T-helper 17 cell (primary cell): ENCODE results near the gene LPGAT1. TPM values are rescaled to one million over a fixed set of nuclear protein-coding genes. Genes with fewer than 3 reads are reported as not detected.

ENCODE experiments used
- ATAC-seq: fragments of 150-1000 bp; cut with Tn5 transposase; 2 replicates; pipeline ENCODE4 v1.10.0; 2021; ENCODE audit warnings: mild to moderate bottlenecking, moderate library complexity
- DNase-seq, 3 donors: peaks; one replicate each; pipeline versions ENCODE4 v3.0.0 to v3.0.0-alpha.2; 2020 to 2021
- H3K9me3 ChIP-seq: one replicate; pipeline ENCODE4 v1.7.0; 2013; ENCODE audit warnings: low read length, mild to moderate bottlenecking; ENCODE audit not compliant: control insufficient read depth, poor library complexity, severe bottlenecking
- H3K27ac Mint-ChIP-seq: one replicate; pipeline ENCODE4 v1.8.0; 2022; ENCODE audit warnings: mild to moderate bottlenecking, moderate library complexity, mixed read lengths
- H3K27me3 Mint-ChIP-seq: one replicate; pipeline ENCODE4 v1.8.0; 2022; ENCODE audit warnings: mixed read lengths
- H3K36me3 Mint-ChIP-seq: one replicate; pipeline ENCODE4 v1.8.0; 2022; ENCODE audit warnings: low read depth, mixed read lengths
- H3K4me1 Mint-ChIP-seq: one replicate; pipeline ENCODE4 v1.8.0; 2022; ENCODE audit warnings: mild to moderate bottlenecking, mixed read lengths
- H3K4me3 Mint-ChIP-seq: one replicate; pipeline ENCODE4 v1.8.0; 2022; ENCODE audit warnings: mild to moderate bottlenecking, moderate library complexity, mixed read lengths
- total RNA-seq, 4 donors: library from RNA in 2 of 4; stranded (reverse) in 2 of 4; gene quantifications; one replicate each; pipeline ENCODE4 v1.2.3 and lab custom pipeline; 2022 to 2026

LPGAT1 gene
- total RNA-seq, 2 donors from 2014 or later, result 35.0 to 42.9 TPM

DNA sequence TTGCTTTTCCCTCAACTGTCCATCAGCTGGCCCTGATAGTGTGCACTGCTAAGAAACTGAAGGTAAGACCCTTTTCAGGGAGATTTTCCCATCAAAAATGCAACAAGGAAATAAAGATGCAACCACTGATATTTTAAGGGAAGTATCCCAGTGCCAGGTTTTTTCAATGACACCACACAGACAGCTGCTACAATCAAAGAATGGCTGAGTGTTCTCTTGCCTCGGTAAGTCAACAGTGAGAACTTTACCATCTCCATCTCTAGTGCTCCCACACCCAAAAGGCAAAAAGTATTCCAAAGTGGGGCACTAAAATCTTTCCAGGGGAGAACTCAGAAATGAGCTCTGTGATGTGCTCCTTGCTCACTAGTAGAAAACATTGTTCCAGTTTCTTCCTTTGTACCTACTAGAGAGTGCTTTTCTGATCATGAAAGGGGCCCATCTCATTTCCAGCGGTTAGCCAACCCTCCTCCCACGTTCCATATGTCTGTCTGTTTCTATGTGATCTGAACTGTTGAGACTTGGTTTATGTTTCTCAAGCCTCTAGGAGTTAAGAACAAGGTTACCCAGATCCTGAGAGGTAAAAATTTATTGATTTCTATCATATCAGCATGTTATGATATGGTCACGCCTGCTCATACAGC lies 87.6 kb downstream of the LPGAT1 start:
- Mint-ChIP-seq H3K27me3 (no peaks in the 10 kb centered on the region), H3K4me1 (peaks cover 31% of the 10 kb centered on the region), H3K27ac (no peak overlapping the region), H3K36me3 (no peaks in the 10 kb centered on the region), H3K4me3 (no peak overlapping the region)
- ATAC-seq (no peak), DNase-seq (no peak)
- H3K9me3 ChIP-seq, result no peaks in the 10 kb centered on the region

DNA sequence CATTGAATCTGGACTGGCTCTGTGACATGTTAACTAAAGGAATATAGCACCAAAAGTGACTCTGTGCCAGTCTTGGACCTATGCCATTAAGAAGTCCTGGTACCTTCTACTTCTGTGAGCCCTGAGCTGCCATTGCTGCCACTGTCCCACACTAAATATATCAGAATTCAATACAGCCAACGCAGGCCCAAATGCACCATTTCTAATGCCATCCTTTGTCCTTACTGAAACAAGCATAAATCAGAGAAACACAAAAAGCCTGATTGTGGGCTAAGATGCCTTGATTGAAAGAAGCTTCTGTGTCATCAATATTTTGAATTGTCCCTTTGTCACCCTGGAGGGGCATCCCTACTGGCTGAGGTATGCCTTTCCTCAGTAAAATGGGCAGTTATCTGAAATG lies 88.3 kb downstream of the LPGAT1 start:
- DNase-seq (no peak), ATAC-seq (no peak)
- Mint-ChIP-seq H3K27me3 (no peaks in the 10 kb centered on the region), H3K4me3 (no peak overlapping the region), H3K36me3 (no peaks in the 10 kb centered on the region), H3K4me1 (peaks cover 33% of the 10 kb centered on the region), H3K27ac (no peak overlapping the region)
- no peaks in the 10 kb centered on the region for H3K9me3 ChIP-seq

DNA sequence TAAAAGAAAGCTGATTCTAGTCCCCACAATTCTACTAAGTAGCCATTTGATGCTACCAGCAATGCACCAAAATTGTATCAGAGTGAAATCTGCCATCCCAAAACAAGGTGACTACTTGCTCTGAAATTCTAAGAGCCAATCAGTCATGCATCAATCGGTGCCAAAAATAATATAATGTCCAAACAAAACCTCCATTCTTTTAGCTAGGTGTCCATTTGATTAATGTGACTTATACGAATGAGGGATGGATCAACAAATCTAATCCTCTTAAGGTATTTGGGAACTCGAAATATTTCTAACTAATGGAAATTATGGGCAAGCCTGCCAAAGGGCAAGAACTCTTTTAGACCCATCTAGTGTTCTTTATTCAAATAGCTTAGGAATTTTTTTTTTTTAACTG lies 88.8 kb downstream of the LPGAT1 start:
- Mint-ChIP-seq H3K27me3 (no peaks in the 10 kb centered on the region), H3K4me1 (peaks cover 31% of the 10 kb centered on the region), H3K36me3 (no peaks in the 10 kb centered on the region), H3K4me3 (no peak overlapping the region), H3K27ac (no peak overlapping the region)
- ATAC-seq (no peak), DNase-seq (no peak)
- H3K9me3 ChIP-seq, result no peaks in the 10 kb centered on the region

DNA sequence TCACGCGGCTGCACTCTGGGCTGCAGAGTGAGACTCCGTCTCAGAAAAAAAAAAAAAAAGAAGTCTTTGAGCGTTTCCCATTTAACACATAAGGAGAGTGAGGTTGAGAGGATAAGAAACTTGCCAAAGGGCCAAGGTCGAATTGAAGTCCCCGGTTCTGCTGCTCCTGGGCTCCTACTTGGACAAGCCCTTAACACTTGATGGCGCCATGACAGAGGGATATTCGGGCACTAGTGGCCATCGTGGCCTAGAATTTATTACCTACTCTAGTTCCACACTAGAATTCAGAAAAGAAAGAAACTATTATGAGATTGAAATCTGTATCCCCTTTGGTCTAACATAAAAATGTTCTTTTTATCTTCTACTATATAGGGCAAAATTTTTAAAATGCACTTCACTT lies 89.4 kb downstream of the LPGAT1 start:
- Mint-ChIP-seq H3K4me3 (no peak overlapping the region), H3K4me1 (peaks cover 31% of the 10 kb centered on the region), H3K27me3 (no peaks in the 10 kb centered on the region), H3K36me3 (no peaks in the 10 kb centered on the region), H3K27ac (no peak overlapping the region)
- DNase-seq (no peak), ATAC-seq (no peak)
- no peaks in the 10 kb centered on the region for H3K9me3 ChIP-seq

DNA sequence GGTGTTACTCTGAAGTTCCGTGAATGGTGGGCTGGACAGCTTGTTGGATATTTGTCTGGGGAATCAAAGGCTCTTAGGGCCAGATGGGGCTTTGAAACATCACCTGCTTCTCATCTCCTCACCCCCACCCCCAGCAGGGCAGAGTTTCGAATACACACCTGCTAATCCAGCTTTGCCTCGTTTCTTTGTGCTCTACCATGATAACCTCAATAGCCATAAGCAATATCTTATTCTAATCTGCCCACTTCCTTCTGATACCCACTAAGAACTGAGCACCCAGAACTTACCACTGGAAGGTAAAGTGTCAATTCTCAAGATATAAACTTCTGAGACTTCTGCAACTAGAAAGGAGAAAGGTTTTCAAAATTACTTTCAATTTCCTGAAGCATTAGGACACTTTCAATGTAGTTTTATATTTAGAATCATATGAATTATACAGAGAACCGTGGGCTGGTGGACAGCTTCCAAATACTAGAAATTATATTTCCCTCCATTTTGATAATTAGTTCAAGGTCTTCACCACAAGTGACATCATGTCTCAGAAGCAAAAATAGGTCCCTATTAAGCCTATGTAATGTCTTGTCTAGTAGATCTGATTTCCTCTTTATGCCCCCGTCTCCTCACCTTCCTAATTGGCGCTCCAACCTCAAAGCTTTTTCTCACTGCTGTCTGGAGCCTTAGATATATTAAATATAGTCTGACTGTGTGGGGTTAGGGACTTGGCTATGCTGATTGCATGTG lies 90.7 kb downstream of the LPGAT1 start:
- no peak for DNase-seq
- peak overlapping the region; percentile 88 for H3K27ac Mint-ChIP-seq
- no peaks in the 10 kb centered on the region for H3K36me3 Mint-ChIP-seq
- H3K4me1 Mint-ChIP-seq, result peaks cover 35% of the 10 kb centered on the region
- peak overlapping the region; percentile 64 for H3K4me3 Mint-ChIP-seq
- H3K27me3 Mint-ChIP-seq, result peaks cover 5% of the 10 kb centered on the region
- H3K9me3 ChIP-seq, result no peaks in the 10 kb centered on the region
- peak; percentile 76 for ATAC-seq

DNA sequence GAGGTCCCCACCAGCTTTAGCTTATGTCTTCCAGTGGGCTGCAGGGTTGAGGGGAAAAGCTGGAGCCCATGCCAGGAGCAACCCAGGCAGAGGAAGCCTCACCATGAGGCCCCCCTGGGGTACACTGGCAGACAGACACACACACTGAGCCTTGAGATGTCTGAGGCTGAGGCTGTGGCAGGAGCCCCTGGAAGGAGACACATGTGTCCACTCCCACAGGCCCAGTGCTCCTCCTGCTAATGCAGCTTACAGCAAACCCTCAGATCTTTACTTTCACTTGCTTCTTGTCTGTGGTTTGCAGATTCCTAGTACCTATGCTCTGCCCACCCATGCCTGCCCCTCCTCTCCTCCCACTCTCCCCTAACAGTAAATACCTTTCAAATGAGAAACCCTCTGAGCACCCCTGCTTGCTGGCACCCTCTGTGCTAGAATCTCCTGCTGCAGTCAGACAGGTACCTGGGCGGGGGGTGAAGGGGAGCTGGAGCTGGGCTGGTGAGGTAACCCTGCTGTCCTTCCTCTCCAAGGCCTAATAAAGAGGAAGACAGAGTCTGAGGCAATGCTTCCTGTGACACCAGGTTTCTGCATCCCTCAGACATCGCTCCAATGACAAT lies 91.8 kb downstream of the LPGAT1 start:
- Mint-ChIP-seq H3K27ac (peak overlapping the region; percentile 88), H3K36me3 (no peaks in the 10 kb centered on the region), H3K27me3 (peaks cover 5% of the 10 kb centered on the region), H3K4me1 (peaks cover 35% of the 10 kb centered on the region), H3K4me3 (peak overlapping the region; percentile 64)
- ATAC-seq, result peak; percentile 39
- no peaks in the 10 kb centered on the region for H3K9me3 ChIP-seq
- no peak for DNase-seq

DNA sequence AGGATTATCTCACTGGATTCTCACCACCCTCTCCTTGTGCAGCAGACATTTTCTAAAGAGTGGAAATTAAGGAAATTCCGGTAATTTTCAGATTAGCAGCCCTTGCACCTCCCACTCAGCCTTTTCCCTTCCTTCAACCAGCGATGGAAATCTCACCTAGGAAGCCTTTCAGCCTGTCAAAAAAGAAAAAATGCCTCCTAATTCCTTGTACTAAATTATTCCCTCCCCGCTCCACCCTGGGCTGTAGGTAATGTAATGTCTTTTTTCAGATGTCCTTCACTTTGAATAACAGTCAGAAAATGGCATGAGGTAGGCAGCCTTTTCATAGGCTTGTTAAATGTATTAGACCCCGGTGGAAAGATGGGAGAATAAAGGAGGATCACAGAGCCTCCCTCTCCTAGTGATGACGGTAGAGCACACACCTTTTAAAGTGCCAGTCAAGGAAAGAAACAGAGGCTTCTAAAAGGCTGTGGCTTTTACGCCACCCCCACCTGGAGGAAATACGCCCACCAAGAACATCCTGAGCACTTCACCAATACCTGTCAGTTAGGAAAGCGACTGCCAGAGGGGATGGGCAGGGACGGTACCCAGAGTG lies 92.4 kb downstream of the LPGAT1 start:
- H3K36me3 Mint-ChIP-seq, result no peaks in the 10 kb centered on the region
- ATAC-seq (no peak), DNase-seq (no peak)
- H3K27ac Mint-ChIP-seq, result peak overlapping the region; percentile 88
- H3K4me3 Mint-ChIP-seq, result peak overlapping the region; percentile 64
- no peaks in the 10 kb centered on the region for H3K9me3 ChIP-seq
- peaks cover 34% of the 10 kb centered on the region for H3K4me1 Mint-ChIP-seq
- peaks cover 5% of the 10 kb centered on the region for H3K27me3 Mint-ChIP-seq

DNA sequence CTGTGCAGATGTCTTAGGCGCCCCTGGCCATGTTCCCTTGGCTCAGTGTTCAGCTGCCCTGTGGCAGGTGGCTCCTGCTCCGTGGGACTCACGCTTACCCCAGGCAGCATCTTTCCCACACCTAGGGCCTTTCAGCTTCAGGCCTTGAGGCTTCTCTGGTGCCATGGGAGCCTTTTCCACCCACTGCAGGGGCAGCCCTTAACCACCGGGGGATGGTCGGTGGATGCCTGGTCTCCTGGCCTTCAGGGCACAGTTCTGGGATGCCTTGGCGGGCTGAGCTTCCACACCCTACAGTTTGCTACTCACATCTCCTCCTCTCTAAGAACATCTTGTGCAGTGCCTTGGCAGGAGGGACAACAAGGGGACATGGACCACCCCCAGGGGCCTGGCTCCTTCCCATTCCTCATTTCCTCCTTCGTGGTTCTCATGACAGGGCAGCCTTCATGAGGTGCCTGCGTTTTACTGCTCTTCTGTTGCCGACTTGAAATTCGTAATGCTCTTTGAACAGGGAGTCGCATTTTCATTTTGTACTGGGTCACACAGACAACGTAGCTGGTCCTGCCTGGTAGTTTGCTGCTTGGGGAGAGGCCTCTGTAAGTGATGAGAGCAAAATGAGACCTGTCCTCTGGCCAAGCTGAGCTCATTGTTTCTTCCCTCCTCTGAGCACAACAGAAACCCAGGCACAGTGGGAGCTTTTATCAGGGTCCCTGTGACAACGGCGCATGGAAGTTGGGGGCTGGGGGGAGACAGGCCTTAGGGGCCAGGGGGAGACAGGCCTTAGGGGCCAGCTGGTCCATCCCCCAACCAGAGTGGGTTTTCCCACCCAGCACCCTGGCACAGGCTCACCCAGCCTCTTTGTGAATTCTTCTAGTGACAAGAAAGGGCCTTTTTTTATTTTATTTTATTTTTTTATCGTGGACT lies 93.2 kb downstream of the LPGAT1 start:
- Mint-ChIP-seq H3K4me1 (peaks cover 37% of the 10 kb centered on the region), H3K27ac (no peak overlapping the region), H3K27me3 (peaks cover 10% of the 10 kb centered on the region), H3K4me3 (no peak overlapping the region), H3K36me3 (no peaks in the 10 kb centered on the region)
- no peaks in the 10 kb centered on the region for H3K9me3 ChIP-seq
- DNase-seq (no peak), ATAC-seq (no peak)

DNA sequence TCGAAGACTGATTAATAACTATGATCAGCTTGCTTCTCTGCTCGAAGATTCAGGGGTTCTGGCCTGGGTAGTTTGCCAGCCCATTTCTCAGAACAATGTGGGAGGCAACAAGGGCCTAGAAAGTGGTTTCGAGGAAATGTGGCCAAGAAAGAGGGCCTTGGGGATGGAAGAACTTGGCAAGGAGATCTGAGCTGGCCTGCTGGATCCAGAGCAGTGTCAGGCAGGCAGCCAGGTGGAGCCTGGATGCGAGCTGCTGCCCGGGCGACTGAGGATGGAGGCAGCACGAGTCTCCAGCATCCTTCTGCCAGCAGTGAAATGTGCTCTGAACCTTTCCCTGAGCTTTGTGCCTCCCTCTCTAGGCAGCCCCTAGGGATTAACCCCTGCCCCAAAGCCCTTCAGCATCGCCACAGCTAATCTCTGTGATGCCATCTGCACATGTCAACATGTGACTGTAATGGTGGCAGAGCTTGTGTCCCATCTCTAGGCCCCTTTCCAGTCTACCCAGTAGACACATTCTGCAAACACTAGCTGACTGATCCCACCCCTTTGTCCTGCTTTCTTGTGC lies 94.1 kb downstream of the LPGAT1 start:
- H3K36me3 Mint-ChIP-seq, result no peaks in the 10 kb centered on the region
- DNase-seq (no peak), ATAC-seq (no peak)
- H3K4me1 Mint-ChIP-seq, result peaks cover 38% of the 10 kb centered on the region
- no peak overlapping the region for H3K27ac Mint-ChIP-seq
- H3K9me3 ChIP-seq, result no peaks in the 10 kb centered on the region
- no peak overlapping the region for H3K4me3 Mint-ChIP-seq
- peaks cover 15% of the 10 kb centered on the region for H3K27me3 Mint-ChIP-seq

DNA sequence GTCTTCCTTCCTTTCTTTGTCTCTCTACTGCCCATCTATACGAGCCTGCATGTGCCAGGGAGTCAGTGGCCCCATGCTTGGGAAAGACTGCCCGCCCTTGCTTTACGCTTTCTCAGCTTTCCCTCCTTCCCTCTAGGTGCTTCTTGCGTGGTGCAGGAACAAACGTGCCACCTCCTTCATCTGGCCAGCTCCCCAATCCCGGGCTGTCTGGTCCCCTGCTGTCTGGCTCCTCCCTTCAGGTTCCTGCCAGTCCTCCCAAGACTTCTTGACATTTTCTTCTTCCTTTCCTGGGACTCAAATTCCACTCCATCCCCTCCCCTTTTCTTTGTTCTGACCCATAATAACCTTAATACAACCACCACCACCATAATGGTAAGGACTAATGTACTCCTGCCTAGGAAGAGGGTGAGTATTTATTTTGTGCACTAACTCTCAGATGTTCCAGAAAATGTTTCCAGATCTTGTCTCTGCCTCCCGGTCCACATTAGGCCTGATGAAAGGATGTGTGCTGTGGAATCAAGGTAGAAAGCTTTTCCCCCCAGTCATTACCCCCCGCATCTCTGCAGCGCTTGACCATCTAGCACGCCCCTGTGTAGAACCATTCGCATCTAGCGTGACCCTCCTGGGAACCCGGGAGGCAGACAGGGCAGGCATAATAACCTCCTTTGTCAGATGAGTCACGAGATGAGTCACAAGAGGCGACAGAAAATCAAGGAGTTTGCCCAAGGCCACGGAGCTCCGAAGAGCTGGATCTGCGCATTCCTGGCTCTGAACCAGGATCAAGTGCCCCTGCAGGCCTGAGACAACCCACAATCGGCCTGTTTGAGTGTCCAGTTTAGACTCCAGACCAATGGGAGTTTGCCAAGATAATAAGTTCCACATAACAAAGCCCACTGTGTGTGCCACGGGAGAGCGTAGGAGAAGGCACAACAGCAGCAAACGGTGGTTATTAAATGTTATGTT lies 95.1 kb downstream of the LPGAT1 start:
- Mint-ChIP-seq H3K4me1 (peaks cover 35% of the 10 kb centered on the region), H3K27me3 (peaks cover 21% of the 10 kb centered on the region), H3K27ac (no peak overlapping the region), H3K4me3 (no peak overlapping the region), H3K36me3 (no peaks in the 10 kb centered on the region)
- H3K9me3 ChIP-seq, result no peaks in the 10 kb centered on the region
- no peak for ATAC-seq
- DNase-seq, result no peak

DNA sequence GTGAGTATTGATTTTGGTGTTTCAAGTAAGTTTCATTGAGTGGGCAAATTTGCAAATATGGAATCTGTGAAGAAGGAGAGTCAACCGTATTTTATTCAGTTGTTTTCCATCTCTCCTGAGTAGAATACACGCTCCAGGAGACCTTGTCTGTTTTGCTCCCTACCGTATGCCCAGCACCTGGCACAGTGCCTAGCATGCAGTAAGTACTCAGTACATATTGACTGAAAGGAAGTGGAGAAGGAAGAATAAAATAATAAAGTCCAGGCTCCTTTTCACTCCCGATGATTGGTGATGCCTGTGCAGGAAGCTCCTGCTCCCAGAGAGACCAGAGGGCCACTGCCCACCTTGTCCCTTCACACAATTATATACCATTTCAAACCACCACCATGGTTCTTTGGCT lies 95.8 kb downstream of the LPGAT1 start:
- Mint-ChIP-seq H3K27ac (no peak overlapping the region), H3K27me3 (peaks cover 21% of the 10 kb centered on the region), H3K4me1 (peaks cover 30% of the 10 kb centered on the region), H3K4me3 (no peak overlapping the region), H3K36me3 (no peaks in the 10 kb centered on the region)
- H3K9me3 ChIP-seq, result no peaks in the 10 kb centered on the region
- DNase-seq (no peak), ATAC-seq (no peak)

DNA sequence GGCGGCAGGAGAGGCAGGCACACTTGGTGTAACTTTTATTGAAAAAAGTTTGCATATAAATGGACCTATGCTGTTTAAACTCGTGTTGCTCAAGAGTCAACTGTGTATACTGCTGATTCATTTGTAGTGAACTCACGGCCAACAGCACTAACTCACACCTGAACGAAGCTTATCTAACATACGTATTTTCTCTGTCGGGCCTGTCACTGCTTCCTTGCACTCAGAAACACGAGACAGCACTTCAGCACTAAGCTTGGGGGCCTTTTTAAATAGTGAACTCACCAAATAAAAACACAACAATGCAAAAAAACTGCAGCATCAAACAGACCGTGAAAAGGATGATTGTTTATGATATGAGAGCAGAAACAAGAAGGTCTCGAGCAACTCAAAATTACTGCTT lies 96.2 kb downstream of the LPGAT1 start:
- Mint-ChIP-seq H3K27ac (no peak overlapping the region), H3K36me3 (no peaks in the 10 kb centered on the region), H3K4me3 (no peak overlapping the region), H3K4me1 (peaks cover 25% of the 10 kb centered on the region), H3K27me3 (peaks cover 21% of the 10 kb centered on the region)
- ATAC-seq, result no peak
- H3K9me3 ChIP-seq, result no peaks in the 10 kb centered on the region
- no peak for DNase-seq
